ENCODE data around the gene KLHL25.
"Not testable (repeated sequence)": the region's sequence is repeated elsewhere in the genome, so short reads cannot be mapped to it uniquely, and the experiment has no call there.

The KLHL25 gene

DNA sequence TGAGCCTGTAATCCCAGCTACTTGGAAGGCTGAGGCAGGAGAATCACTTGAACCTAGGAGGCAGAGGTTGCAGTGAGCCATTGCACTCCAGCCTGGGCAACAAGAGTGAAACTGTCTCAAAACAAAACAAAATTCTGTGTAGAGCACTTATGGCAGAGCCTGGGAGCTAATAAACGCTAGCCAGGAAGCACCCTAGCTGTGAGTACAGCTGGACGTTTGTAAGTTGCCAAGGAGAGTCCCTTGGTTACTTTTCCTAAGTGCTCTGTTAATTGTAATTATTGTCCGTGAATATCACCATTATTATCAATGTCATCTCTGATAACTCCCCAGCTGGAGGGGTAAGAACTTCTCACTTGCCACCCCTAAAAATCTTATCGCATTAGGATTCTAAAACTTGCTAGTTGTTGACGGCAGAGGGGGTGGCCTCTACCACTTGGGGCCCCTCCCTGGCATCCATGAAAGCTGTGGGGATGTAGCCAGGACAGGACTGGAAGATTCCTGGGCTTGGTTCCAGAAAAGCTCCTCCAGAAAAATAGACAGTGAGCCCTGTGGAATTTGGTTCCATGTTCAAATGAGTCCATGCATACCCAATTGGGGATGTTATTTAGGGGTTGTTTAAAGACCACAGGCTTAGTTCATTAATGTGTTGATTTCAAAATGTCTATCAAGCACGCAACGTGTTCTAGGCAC, 9.9 kb upstream of the KLHL25 start:
- no peak for DNase-seq (ENCODE audit: low read depth)

DNA sequence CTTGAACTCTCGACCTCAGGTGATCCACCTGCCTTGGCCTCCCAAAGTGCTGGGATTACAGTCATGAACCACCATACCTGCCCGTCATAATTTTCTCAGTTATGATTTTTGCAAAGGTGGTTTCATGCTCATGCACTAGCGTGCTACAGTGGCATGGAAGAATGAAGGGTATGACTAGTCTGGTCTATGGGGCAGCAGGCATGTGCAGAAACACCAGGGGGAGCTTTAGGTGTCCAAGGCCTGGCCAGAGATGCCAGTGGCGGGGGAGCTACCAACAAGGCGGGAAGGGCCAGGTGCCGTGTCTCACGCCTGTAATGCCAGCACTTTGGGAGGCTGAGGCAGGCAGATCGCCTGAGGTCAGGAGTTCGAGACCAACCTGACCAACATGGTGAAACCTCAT, 7.9 kb upstream of the KLHL25 start:
- DNase-seq (ENCODE audit: low read depth) = not testable (repeated sequence)

GRCh38 chr15:85800478-85801123, 5.9 kb upstream of the KLHL25 start:
- DNase-seq (ENCODE audit: low read depth) = no peak

- not testable (repeated sequence) for DNase-seq (ENCODE audit: low read depth)
These were observed 1.6 kb upstream of the KLHL25 start for GRCh38 chr15:85796371-85796770.

- no peak for DNase-seq (ENCODE audit: low read depth)
These were observed 896 bp upstream of the KLHL25 start for GRCh38 chr15:85795337-85796305.

DNA sequence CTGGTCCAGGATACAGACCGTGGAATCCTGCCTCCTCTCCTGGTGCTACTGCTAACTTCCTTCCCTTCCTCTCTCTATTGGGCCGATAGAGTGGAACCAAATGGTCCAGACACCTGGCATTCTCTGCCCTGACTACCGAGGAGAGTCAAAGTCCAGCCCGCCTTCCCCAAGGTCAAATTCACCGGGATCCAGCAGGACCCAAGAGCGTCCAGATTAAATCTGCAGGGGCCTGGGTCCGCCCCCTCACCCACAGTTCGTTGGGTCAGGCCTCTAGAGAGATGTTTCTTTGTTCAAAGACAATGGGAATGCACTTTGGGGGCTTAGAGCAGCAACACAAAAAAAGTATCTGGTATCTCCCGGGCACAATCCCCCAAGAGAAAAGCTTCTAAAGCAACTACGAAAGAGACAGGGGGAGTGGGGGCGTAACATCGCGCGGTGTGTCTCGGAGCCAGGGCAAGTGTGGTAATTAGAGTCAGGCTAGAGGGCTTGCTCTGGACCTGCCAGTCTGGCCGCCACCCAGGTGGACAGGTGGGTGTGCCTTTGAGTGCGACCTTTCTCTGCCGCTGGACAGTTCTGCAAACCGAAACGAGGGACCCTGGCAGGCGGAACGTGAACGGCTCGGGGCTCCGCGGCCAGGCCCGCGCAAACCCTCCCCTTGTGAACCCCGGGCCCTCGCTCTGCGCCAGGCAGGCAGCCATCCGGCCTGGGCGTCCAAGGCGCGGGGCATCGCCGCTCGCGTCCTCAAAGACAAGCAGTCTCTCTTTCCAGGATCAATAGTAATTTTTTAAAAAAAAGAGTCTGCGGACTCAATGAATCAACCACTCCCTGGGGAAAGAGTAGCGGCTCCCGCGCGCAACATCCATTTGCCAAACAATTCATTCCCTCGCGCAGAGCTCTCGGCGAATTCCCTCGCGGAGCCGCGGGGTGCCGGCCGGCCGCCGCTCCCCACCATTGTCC, 806 bp downstream of the KLHL25 start:
- peak; percentile 15 for DNase-seq (ENCODE audit: low read depth)

DNA sequence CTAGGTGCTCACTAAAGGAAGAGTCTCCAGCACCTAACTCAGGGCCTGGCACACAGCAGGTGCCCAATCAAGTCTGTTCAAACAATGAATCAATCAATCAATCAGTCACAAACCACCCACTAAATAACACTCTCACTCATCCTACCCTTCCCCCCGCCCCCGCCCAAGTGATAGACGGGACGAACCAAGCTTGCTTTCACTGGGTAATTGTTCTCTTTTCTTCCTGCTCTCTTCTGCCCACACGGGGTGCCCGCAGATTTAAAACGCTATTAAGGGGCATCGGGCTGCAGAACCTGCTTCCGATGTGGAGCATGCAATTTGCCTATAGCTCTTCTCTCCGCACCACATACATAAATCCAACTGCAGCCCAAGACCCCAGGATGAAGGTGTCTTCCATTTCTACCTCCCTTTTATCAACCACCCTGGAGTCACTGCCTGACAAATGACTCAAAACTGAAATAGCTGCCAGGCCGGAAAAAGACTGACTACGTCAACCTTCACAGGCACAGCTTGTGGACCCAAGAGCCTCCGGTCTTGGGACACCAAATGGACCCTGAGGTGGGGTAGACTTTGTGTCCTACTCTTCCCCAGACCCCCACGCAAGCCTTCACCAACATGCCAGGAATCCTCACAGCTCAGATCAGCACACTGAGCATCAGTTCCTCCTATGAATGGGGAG, 1.7 kb downstream of the KLHL25 start:
- no peak for DNase-seq (ENCODE audit: low read depth)

DNA sequence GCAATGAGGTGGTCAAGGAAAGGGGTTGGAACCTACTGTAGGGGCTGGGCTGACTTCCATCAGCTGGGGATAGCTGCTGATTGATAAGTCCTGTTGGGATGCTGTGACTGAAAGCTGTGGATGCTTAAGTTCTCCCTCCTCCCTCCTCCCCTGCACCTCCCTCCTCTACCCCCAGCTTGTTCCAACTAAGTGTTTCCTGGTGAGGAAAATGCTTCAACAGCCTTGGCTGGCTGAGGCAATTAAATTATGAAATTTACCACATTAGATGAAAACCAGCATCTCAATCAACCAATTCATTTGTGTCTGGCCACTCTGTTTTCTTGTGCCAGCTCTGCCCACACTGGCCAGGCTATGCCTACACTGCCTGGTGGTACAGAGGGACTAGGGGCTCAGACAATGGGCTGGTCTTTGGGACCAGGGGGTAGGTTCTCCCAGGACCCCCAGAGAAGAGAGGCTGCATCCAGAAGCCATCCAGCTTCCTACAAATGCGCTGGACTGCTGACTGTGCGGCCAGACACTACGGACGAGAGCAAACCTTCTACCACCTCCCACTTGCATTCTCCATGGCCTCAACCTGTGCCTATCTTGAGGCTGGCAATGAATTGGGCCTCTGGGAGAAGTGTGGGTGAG, 2.5 kb downstream of the KLHL25 start:
- no peak for DNase-seq (ENCODE audit: low read depth)

- DNase-seq (ENCODE audit: low read depth) = no peak
These were observed 5.2 kb downstream of the KLHL25 start for GRCh38 chr15:85789496-85789875.

- DNase-seq (ENCODE audit: low read depth) = no peak
These were observed 5.8 kb downstream of the KLHL25 start for GRCh38 chr15:85788771-85789495.

DNA sequence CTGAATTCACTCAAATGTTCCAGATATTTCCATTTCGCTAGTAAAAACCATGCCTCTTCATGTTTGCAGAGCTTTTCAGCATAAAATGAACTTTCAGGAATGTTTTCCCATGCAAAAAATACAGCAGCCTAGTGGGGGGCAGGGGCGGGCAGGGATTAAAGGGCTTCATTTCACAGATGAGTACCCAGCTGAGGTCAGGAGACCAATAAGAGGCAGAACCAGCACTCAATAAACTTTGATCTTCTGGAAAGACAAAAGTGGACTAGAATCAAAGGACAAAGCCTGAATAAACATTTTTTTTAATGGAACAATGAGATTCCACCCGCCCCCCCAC, 8.0 kb downstream of the KLHL25 start:
- DNase-seq (ENCODE audit: low read depth) = no peak

DNA sequence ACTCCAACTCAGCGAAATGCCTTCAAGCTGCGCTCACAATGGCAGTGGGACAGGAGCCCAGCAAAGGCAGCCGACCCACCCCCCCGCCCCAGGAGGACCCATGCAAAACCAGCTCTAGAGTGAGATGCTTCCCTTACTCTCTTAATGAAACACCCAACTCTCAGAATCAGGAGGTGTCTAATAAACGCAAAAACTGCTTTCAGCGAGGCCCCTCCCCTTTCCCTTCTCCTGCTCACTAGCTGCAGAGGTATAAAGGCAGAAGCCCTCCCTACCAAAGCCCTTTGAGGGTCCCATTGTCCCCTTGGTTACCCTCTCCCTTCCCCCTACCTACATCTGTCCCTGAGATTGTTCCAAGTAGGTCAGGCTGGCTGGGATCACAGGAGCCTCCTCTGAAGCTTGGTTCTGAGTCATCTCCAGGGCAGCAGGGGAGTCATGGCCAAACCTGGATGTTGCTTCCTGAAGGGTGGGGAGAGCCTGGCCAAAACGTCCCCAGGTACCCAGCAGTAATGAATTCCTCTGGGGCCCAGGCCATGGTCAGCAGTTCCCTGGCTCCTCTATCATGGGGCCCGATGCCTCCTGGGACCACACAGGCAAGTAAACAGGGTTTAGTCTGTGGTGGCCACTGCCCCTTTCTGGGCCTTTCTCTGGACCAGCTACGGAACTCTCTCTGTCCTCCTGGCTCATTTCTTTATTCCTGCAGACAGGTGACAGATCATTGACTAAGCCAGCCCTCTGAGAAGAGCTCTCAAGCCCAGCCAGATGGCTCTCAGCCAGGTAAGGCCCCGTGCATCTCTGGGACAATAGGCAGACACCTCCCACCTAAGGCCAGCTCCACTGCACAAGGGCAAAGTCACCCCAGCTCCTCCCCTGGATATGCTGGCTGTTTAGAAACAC, 8.6 kb downstream of the KLHL25 start:
- no peak for DNase-seq (ENCODE audit: low read depth)

DNA sequence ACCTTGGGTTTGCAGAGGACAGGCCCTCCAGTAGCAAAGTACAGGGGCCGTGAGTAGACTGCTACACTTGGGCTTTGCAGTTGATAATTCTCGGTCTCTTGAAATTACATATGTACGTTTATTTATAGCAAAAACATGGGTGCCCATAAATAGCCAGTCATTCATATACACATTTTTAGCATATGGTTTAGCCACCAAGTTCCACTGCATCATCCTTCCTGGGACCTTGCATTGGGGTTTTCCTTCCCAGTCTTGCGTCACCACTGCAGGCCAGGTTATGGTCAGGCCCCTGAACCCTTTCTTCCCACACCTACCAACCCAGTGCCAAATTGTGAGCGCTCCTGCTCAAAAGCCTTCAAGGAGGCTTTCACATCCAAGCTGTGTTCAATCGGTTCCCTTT, 12.7 kb downstream of the KLHL25 start:
- no peak for DNase-seq (ENCODE audit: low read depth)

DNA sequence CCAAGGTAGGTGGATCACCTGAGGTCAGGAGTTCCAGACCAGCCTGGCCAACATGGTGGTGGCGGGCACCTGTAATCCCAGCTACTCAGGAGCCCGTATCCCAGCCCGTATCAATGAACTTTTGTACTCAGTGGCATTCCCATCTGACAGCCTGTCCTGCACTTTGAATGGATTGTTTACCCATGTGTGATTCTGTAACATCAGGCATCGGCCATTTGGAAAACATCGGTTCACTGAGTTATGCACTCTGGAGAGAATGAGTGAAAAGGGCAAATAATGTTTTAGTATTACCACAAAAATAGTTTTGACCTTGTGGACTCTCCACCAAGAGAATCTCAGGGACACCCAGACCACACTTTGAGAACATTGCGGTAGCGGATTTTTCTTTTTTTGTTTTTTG, 13.6 kb downstream of the KLHL25 start:
- DNase-seq (ENCODE audit: low read depth) = no peak

GRCh38 chr15:85780225-85780985, 14.3 kb downstream of the KLHL25 start:
- no peak for DNase-seq (ENCODE audit: low read depth)

GRCh38 chr15:85779249-85779648, 15.5 kb downstream of the KLHL25 start:
- DNase-seq (ENCODE audit: low read depth) = no peak

GRCh38 chr15:85778107-85778776, 16.5 kb downstream of the KLHL25 start:
- no peak for DNase-seq (ENCODE audit: low read depth)

Measured in stimulated activated CD8-positive, alpha-beta memory T cell treated with anti-CD3 and anti-CD28 coated beads, Interleukin-4, amount 100 ng/mL, for 24 hours (primary cell).